HCT116 (cell line): Measurements from ENCODE around the gene LDAH. TPM values are rescaled to one million over a fixed set of nuclear protein-coding genes. Genes with fewer than 3 reads are reported as not detected.

Source experiments
- ATAC-seq: fragments of 200-7000 bp; cut with Tn5 transposase; 2 replicates; pipeline ENCODE4 v1.9.1; 2020; ENCODE audit warnings: mild to moderate bottlenecking, moderate library complexity
- BruUV-seq: library from RNA; stranded (reverse); fragments of 400-500 nt; replicated peaks from 2 replicates; lab custom pipeline; 2021; lab: Mats Ljungman, UMichigan
- CTCF ChIA-PET: fragments of 300-600 bp; sonication (Branson Sonifier 250); formaldehyde crosslinking; loops from one replicate; lab custom pipeline; 2021; ENCODE audit warnings: antibody characterized with exemption; lab: Charles Lee
- POLR2A ChIA-PET: fragments of 300-600, 350-600 bp; sonication (Branson Sonifier 250); formaldehyde crosslinking; loops from one replicate; lab custom pipeline; 2021; ENCODE audit warnings: antibody characterized with exemption; lab: Charles Lee
- RAD21 ChIA-PET, 2 experiments: fragments of 300-600 bp; sonication (Branson Sonifier 250); formaldehyde crosslinking; loops; one replicate each; lab custom pipeline; 2023; ENCODE audit warnings: low total read pairs in 2 of 2; ENCODE audit not compliant: uncharacterized antibody in 2 of 2, unreplicated experiment in 2 of 2, low non-redundant PET in 1 of 2; lab: Charles Lee
- DNase-seq: peaks from one replicate; pipeline ENCODE4 v3.0.0-alpha.2; 2010; ENCODE audit warnings: low read depth, low spot score
- H2AFZ ChIP-seq: fragments of 200-600 bp; shearing (Covaris generic), sonication (generic); 2 replicates; pipeline ENCODE4 v1.6.1; 2017; ENCODE audit warnings: low read depth, mixed run types, mixed read lengths, antibody characterized with exemption, low read length; ENCODE audit not compliant: poor library complexity, severe bottlenecking
- H3K27ac ChIP-seq: 2 replicates; pipeline ENCODE4 v1.5.1; 2012; ENCODE audit warnings: low read depth, low read length
- H3K27me3 ChIP-seq: fragments of 200-600 bp; sonication (generic); 2 replicates; pipeline ENCODE4 v1.6.1; 2016; ENCODE audit warnings: mixed run types, low read length, mixed read lengths; ENCODE audit not compliant: insufficient read depth
- H3K36me3 ChIP-seq, 2 experiments: fragments of 200-500 bp in 1 of 2; fragments of 200-600 bp in 1 of 2; sonication (Bioruptor generic) in 1 of 2; sonication (generic) in 1 of 2; 2 replicates each; pipeline versions ENCODE4 v1.5.1 to v1.6.1; 2014 to 2016; ENCODE audit warnings: low read length in 2 of 2, inconsistent platforms in 1 of 2, mixed read lengths in 1 of 2, mixed run types in 1 of 2; ENCODE audit not compliant: insufficient read depth in 2 of 2, control insufficient read depth in 1 of 2
- H3K4me1 ChIP-seq, 2 experiments: fragments of 200-600 bp in 1 of 2; sonication (generic) in 1 of 2; 2 replicates each; pipeline versions ENCODE4 v1.5.1 to v1.6.1; 2012 to 2017; ENCODE audit warnings: low read length in 2 of 2, inconsistent platforms in 1 of 2, mild to moderate bottlenecking in 1 of 2, mixed read lengths in 1 of 2, mixed run types in 1 of 2, moderate library complexity in 1 of 2; ENCODE audit not compliant: insufficient read depth in 2 of 2, control insufficient read depth in 1 of 2
- H3K4me2 ChIP-seq: fragments of 200-600 bp; sonication (generic); 2 replicates; pipeline ENCODE4 v1.6.1; 2017; ENCODE audit warnings: mixed run types, low read length, mixed read lengths
- H3K4me3 ChIP-seq, 2 experiments: fragments of 200-600 bp in 1 of 2; sonication (generic) in 1 of 2; replicated peaks in 1 of 2; 2 replicates each; pipeline ENCODE4 v1.5.1; 2011 to 2016; ENCODE audit warnings: low read length in 2 of 2, control low read depth in 1 of 2, low read depth in 1 of 2, mild to moderate bottlenecking in 1 of 2, mixed read lengths in 1 of 2, mixed run types in 1 of 2
- H3K79me2 ChIP-seq: fragments of 200-600 bp; sonication (generic); 2 replicates; pipeline ENCODE4 v1.6.1; 2017; ENCODE audit warnings: mild to moderate bottlenecking, mixed run types, low read length, moderate library complexity, mixed read lengths; ENCODE audit not compliant: insufficient read depth
- H3K9ac ChIP-seq: fragments of 200-600 bp; sonication (generic); 2 replicates; pipeline ENCODE4 v1.6.1; 2016; ENCODE audit warnings: low read length, mixed read lengths
- H3K9me2 ChIP-seq: fragments of 200-600 bp; sonication (generic), shearing (Covaris generic); 2 replicates; pipeline ENCODE4 v1.6.1; 2017; ENCODE audit warnings: mixed run types, mild to moderate bottlenecking, moderate library complexity; ENCODE audit not compliant: insufficient read depth
- H3K9me3 ChIP-seq, 2 experiments: fragments of 200-500 bp in 1 of 2; fragments of 200-600 bp in 1 of 2; sonication (Bioruptor generic) in 1 of 2; sonication (generic) in 1 of 2; 2 replicates each; pipeline ENCODE4 v1.6.1; 2014 to 2017; ENCODE audit warnings: low read length in 2 of 2, mixed read lengths in 2 of 2, inconsistent platforms in 1 of 2, low read depth in 1 of 2, mild to moderate bottlenecking in 1 of 2, mixed run types in 1 of 2, moderate library complexity in 1 of 2; ENCODE audit not compliant: control insufficient read depth in 1 of 2, insufficient read depth in 1 of 2
- H4K20me1 ChIP-seq: fragments of 200-600 bp; sonication (generic), shearing (Covaris generic); 2 replicates; pipeline ENCODE4 v1.6.1; 2017; ENCODE audit warnings: mixed run types, mild to moderate bottlenecking, moderate library complexity; ENCODE audit not compliant: insufficient read depth
- EZH2phosphoT487 ChIP-seq: fragments of 200-600 bp; IDR thresholded peaks from 2 replicates; pipeline ENCODE4 v1.6.1; 2018; ENCODE audit warnings: antibody characterized with exemption, borderline replicate concordance
- REST ChIP-seq: IDR thresholded peaks from 2 replicates; pipeline ENCODE4 v1.6.1; 2012; ENCODE audit warnings: low read depth
- SIN3A ChIP-seq: IDR thresholded peaks from 2 replicates; pipeline ENCODE4 v1.6.1; 2012; ENCODE audit warnings: low read depth
- SP1 ChIP-seq: IDR thresholded peaks from 2 replicates; pipeline ENCODE4 v1.6.1; 2012; ENCODE audit warnings: low read depth
- intact Hi-C: fragments of 100-400 bp; cut with micrococcal nuclease; formaldehyde crosslinking; loops from 2 replicates; pipeline ENCODE4 v1.10.0; 2022
- total RNA-seq: library from RNA; stranded (reverse); gene quantifications from one replicate; pipeline ENCODE4 v1.2.1, GENCODE V29; 2021; ENCODE audit not compliant: unreplicated experiment
- TF ChIP-seq, protein P1 (sequence below), 3 experiments: fragments of 200-600 bp in 1 of 3; sonication (generic) in 1 of 3; IDR thresholded peaks in 2 of 3; conservative IDR thresholded peaks in 1 of 3; 2 replicates each; pipeline ENCODE4 v1.5.1; 2012 to 2017; ENCODE audit warnings: low read depth in 2 of 3, low read length in 2 of 3, antibody characterized with exemption in 1 of 3, borderline replicate concordance in 1 of 3, control low read depth in 1 of 3, mild to moderate bottlenecking in 1 of 3, mixed read lengths in 1 of 3, mixed run types in 1 of 3, moderate library complexity in 1 of 3; ENCODE audit not compliant: insufficient read depth in 1 of 3

LDAH gene
- total RNA-seq, 1 experiment from 2014 or later, result 25.7 TPM

GRCh38 chr2:20725782-20726181 is 97.1 kb downstream of the LDAH start:
- H3K27me3 ChIP-seq, result no peaks in the 10 kb centered on the region
- no peak overlapping the region for H2AFZ ChIP-seq
- H4K20me1 ChIP-seq, result no peaks in the 10 kb centered on the region
- no peak overlapping the region for H3K27ac ChIP-seq
- ChIA-PET POLR2A (no interaction called here), CTCF (no interaction called here), RAD21 (no interaction called here)
- no peak overlapping the region for H3K9ac ChIP-seq
- TF ChIP-seq REST, result no peak
- no peak for TF ChIP-seq SP1
- TF ChIP-seq EZH2phosphoT487, result no peak
- no peak for TF ChIP-seq SIN3A
- TF ChIP-seq, protein P1, sequence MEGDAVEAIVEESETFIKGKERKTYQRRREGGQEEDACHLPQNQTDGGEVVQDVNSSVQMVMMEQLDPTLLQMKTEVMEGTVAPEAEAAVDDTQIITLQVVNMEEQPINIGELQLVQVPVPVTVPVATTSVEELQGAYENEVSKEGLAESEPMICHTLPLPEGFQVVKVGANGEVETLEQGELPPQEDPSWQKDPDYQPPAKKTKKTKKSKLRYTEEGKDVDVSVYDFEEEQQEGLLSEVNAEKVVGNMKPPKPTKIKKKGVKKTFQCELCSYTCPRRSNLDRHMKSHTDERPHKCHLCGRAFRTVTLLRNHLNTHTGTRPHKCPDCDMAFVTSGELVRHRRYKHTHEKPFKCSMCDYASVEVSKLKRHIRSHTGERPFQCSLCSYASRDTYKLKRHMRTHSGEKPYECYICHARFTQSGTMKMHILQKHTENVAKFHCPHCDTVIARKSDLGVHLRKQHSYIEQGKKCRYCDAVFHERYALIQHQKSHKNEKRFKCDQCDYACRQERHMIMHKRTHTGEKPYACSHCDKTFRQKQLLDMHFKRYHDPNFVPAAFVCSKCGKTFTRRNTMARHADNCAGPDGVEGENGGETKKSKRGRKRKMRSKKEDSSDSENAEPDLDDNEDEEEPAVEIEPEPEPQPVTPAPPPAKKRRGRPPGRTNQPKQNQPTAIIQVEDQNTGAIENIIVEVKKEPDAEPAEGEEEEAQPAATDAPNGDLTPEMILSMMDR (IDR thresholded peaks at IDR 0.05 in 2 of 3, conservative IDR thresholded peaks at IDR 0.05 in 1 of 3; ENCODE audit: borderline replicate concordance in 1 of 3, insufficient read depth in 1 of 3, low read depth in 2 of 3, low read length in 2 of 3), result no peak
- no peak overlapping the region for H3K4me2 ChIP-seq
- ATAC-seq, result no peak
- no peaks in the 10 kb centered on the region for H3K4me1 ChIP-seq
- intact Hi-C loops, result no loop called here
- no peak for DNase-seq
- no peak overlapping the region for H3K4me3 ChIP-seq
- BruUV-seq, result no TSS peak
- no peaks in the 10 kb centered on the region for H3K36me3 ChIP-seq
- H3K9me3 ChIP-seq, result no peaks in the 10 kb centered on the region
- H3K9me2 ChIP-seq, result no peaks in the 10 kb centered on the region
- H3K79me2 ChIP-seq, result no peaks in the 10 kb centered on the region
